HepG2 (cell line): ENCODE results near the gene SUSD2. TPM values are rescaled to one million over a fixed set of nuclear protein-coding genes. Genes with fewer than 3 reads are reported as not detected.

Experiments used
- CSRNP1 ChIP-seq: sonication (generic); formaldehyde crosslinking; IDR thresholded peaks from 2 replicates; pipeline ENCODE4 v1.8.1; 2023; ENCODE audit warnings: mild to moderate bottlenecking, missing genetic modification reagents
- DZIP1 ChIP-seq: sonication (generic); formaldehyde crosslinking; IDR thresholded peaks from 2 replicates; pipeline ENCODE4 v1.5.0; 2020; ENCODE audit warnings: mild to moderate bottlenecking, missing genetic modification reagents
- FOXM1 ChIP-seq: sonication (generic); formaldehyde crosslinking; IDR thresholded peaks from 2 replicates; pipeline ENCODE4 v1.5.0; 2020; ENCODE audit warnings: missing genetic modification reagents
- HOMEZ ChIP-seq: IDR thresholded peaks from 2 replicates; pipeline ENCODE4 v1.6.1; 2016; ENCODE audit warnings: low read depth
- KDM5A ChIP-seq: fragments of 200-600 bp; sonication (generic); IDR thresholded peaks from 2 replicates; pipeline ENCODE4 v1.7.0; 2018; ENCODE audit warnings: antibody characterized with exemption, mild to moderate bottlenecking, low read length, borderline replicate concordance
- MAFF ChIP-seq: IDR thresholded peaks from 2 replicates; pipeline ENCODE4 v1.6.1; 2011; ENCODE audit warnings: low read depth, low read length, improper control_type of control experiment
- MXI1 ChIP-seq: IDR thresholded peaks from 3 replicates; pipeline ENCODE4 v1.6.1; 2012; ENCODE audit warnings: low read depth, low read length, inconsistent platforms, borderline replicate concordance
- NFKB2 ChIP-seq: sonication (generic); formaldehyde crosslinking; IDR thresholded peaks from 2 replicates; pipeline ENCODE4 v1.4.0; 2020; ENCODE audit warnings: missing genetic modification reagents, borderline replicate concordance
- NR3C1 ChIP-seq: sonication (generic); formaldehyde crosslinking; IDR thresholded peaks from 2 replicates; pipeline ENCODE4 v1.4.0; 2020; ENCODE audit warnings: missing genetic modification reagents
- PRDM4 ChIP-seq: sonication (generic); formaldehyde crosslinking; IDR thresholded peaks from 2 replicates; pipeline ENCODE4 v1.9.0; 2021; ENCODE audit warnings: missing genetic modification reagents, borderline replicate concordance
- ZNF414 ChIP-seq: sonication (generic); formaldehyde crosslinking; IDR thresholded peaks from 2 replicates; pipeline ENCODE4 v1.5.0; 2020; ENCODE audit warnings: missing genetic modification reagents
- ZNF503 ChIP-seq: sonication (generic); formaldehyde crosslinking; IDR thresholded peaks from 2 replicates; pipeline ENCODE4 v1.4.0; 2020; ENCODE audit warnings: missing genetic modification reagents
- ZNF543 ChIP-seq: sonication (generic); formaldehyde crosslinking; IDR thresholded peaks from 2 replicates; pipeline ENCODE4 v1.4.0; 2020; ENCODE audit warnings: mild to moderate bottlenecking, missing genetic modification reagents
- ZNF558 ChIP-seq: sonication (generic); formaldehyde crosslinking; IDR thresholded peaks from 2 replicates; pipeline ENCODE4 v1.9.0; 2022; ENCODE audit warnings: mild to moderate bottlenecking, missing genetic modification reagents, borderline replicate concordance
- ZNF652 ChIP-seq: IDR thresholded peaks from 2 replicates; pipeline ENCODE4 v1.6.1; 2016; ENCODE audit warnings: low read depth, borderline replicate concordance
- ZNF660 ChIP-seq: sonication (generic); formaldehyde crosslinking; IDR thresholded peaks from 2 replicates; pipeline ENCODE4 v1.5.1; 2020; ENCODE audit warnings: mild to moderate bottlenecking, low read depth, missing genetic modification reagents, borderline replicate concordance
- polyA plus RNA-seq, 8 experiments: library from polyadenylated mRNA; depleted of rRNA in 3 of 8; stranded (reverse) in 7 of 8; unstranded in 1 of 8; fragments of >200 nt; fragmentation: Illumina TruSeq in 4 of 8; extraction: Trizol in 4 of 8; gene quantifications; 2 replicates each; pipeline versions ENCODE4 v1.2.1 to v1.2.3, GENCODE V29; 2011 to 2016; ENCODE audit warnings: low read depth in 4 of 8, missing spikeins in 1 of 8, mixed read lengths in 1 of 8; ENCODE audit not compliant: insufficient read depth in 1 of 8
- total RNA-seq, 5 experiments: library from RNA; depleted of rRNA; stranded (reverse); fragments of >200 nt; fragmentation: Illumina TruSeq; extraction: Trizol; gene quantifications; 2 replicates each; pipeline ENCODE4 v1.2.3, GENCODE V29; 2016; ENCODE audit warnings: low read depth in 1 of 5

The SUSD2 gene
- total and polyA plus RNA-seq, 2 of the 13 experiments (the other 11 are each of a cell fraction or from before 2014, with no cell fraction given): 2.1 to 11.0 TPM

GRCh38 chr22:24181088-24181995 lies at the start of gene SUSD2 (continued):
- TF ChIP-seq ZNF503: no peak
- TF ChIP-seq MXI1: no peak
- TF ChIP-seq KDM5A: no peak
- 0 out of 2 replicates have a peak, but pooled peaks have one; percentile 9 for TF ChIP-seq NFKB2
- TF ChIP-seq ZNF660: no peak
- no peak for TF ChIP-seq DZIP1 (CRISPR knock-in tag)
- no peak for TF ChIP-seq ZNF652 (CRISPR knock-in tag)
- TF ChIP-seq NR3C1 (CRISPR knock-in tag): no peak
- TF ChIP-seq HOMEZ (CRISPR knock-in tag): no peak
- no peak for TF ChIP-seq PRDM4 (CRISPR knock-in tag)
- TF ChIP-seq CSRNP1 (CRISPR knock-in tag): no peak
- TF ChIP-seq FOXM1 (CRISPR knock-in tag): no peak
- no peak for TF ChIP-seq ZNF414 (CRISPR knock-in tag)
- TF ChIP-seq ZNF558 (CRISPR knock-in tag): no peak
- no peak for TF ChIP-seq ZNF543
- TF ChIP-seq MAFF: peak; percentile 29; the same call in 1 of the 2 replicates
